ENCODE results near the gene NLGN1. TPM values are rescaled to one million over a fixed set of nuclear protein-coding genes. Genes with fewer than 3 reads are reported as not detected.

NLGN1 gene
- total RNA-seq, 1 experiment from 2014 or later, result 0.85 TPM

DNA sequence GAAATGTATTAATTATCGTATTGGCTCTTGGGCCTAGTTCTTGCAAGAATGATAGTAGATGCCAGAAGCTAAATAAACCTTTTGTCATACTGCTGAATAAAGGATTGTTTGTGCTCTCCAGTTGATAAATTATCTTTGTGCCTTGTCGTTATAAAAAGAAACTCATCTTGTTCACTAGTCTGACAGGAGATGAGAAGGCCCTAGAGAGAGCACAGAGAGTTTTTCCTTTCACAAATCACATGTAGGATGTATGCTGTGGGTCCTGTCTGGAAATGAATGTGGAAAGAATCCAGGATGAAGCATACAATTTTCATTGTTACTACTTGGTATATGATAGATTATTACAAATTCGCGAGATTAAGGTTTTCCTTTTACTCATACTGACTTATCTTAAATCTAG is 113.0 kb downstream of the NLGN1 start:
- no TSS peak for BruUV-seq (replicated peaks)

DNA sequence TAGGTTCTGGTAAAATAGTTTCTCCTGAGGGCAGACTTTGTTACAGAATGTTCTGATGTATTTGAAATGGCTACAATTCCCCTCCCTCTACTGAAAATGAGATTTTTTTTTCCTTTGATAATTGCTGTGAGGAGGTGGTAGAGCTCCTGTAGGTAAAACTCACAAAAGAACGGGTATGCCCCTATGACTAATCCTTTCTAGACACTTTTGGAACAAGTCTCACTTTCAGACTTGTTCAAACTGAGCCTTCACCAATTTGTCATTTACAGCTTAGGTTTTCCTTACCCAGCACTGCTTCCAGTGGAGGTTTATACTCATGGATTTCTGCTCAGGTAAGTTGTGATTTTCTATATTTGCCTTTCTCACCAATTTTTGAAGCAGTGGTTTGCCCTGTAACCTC is 115.6 kb downstream of the NLGN1 start:
- BruUV-seq (replicated peaks), result no TSS peak
- DNase-seq (ENCODE audit: low read depth, low spot score), result no peak
- POLR2A ChIA-PET, result interaction anchor here (0.6 kb wide), 1 partner anchor 1367 kb away, joined by 3 read pairs; no protein-coding TSS in a partner anchor
- in situ Hi-C loops (cut with HindIII; ENCODE audit: low pct_unique_long_range_greater_than_20kb, low sequenced_read_pairs) (no loop called here), intact Hi-C loops (cut with micrococcal nuclease; ENCODE audit: unreplicated experiment) (no loop called here)
- no peak overlapping the region for H3K4me3 ChIP-seq (ENCODE audit: low read depth in 2 of 2, low read length in 2 of 2)
- H3K4me1 ChIP-seq (ENCODE audit: control insufficient read depth, insufficient read depth, low read length), result no peaks in the 10 kb centered on the region
- H3K27me3 ChIP-seq (ENCODE audit: control insufficient read depth, insufficient read depth, low read length), result no peaks in the 10 kb centered on the region
- H3K36me3 ChIP-seq (ENCODE audit: control insufficient read depth, insufficient read depth, low read length), result no peaks in the 10 kb centered on the region
- no peak overlapping the region for H3K27ac ChIP-seq (ENCODE audit: low read length)
- no peaks in the 10 kb centered on the region for H3K9me3 ChIP-seq (ENCODE audit: control insufficient read depth, insufficient read depth, low read depth, low read length)
- ATAC-seq, result no peak
- CTCF ChIA-PET, result no interaction called here
- TF ChIP-seq, protein P1, sequence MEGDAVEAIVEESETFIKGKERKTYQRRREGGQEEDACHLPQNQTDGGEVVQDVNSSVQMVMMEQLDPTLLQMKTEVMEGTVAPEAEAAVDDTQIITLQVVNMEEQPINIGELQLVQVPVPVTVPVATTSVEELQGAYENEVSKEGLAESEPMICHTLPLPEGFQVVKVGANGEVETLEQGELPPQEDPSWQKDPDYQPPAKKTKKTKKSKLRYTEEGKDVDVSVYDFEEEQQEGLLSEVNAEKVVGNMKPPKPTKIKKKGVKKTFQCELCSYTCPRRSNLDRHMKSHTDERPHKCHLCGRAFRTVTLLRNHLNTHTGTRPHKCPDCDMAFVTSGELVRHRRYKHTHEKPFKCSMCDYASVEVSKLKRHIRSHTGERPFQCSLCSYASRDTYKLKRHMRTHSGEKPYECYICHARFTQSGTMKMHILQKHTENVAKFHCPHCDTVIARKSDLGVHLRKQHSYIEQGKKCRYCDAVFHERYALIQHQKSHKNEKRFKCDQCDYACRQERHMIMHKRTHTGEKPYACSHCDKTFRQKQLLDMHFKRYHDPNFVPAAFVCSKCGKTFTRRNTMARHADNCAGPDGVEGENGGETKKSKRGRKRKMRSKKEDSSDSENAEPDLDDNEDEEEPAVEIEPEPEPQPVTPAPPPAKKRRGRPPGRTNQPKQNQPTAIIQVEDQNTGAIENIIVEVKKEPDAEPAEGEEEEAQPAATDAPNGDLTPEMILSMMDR (IDR thresholded peaks at IDR 0.05), result no peak; the same call in 1 of the 2 replicates
- TF ChIP-seq, protein P2, sequence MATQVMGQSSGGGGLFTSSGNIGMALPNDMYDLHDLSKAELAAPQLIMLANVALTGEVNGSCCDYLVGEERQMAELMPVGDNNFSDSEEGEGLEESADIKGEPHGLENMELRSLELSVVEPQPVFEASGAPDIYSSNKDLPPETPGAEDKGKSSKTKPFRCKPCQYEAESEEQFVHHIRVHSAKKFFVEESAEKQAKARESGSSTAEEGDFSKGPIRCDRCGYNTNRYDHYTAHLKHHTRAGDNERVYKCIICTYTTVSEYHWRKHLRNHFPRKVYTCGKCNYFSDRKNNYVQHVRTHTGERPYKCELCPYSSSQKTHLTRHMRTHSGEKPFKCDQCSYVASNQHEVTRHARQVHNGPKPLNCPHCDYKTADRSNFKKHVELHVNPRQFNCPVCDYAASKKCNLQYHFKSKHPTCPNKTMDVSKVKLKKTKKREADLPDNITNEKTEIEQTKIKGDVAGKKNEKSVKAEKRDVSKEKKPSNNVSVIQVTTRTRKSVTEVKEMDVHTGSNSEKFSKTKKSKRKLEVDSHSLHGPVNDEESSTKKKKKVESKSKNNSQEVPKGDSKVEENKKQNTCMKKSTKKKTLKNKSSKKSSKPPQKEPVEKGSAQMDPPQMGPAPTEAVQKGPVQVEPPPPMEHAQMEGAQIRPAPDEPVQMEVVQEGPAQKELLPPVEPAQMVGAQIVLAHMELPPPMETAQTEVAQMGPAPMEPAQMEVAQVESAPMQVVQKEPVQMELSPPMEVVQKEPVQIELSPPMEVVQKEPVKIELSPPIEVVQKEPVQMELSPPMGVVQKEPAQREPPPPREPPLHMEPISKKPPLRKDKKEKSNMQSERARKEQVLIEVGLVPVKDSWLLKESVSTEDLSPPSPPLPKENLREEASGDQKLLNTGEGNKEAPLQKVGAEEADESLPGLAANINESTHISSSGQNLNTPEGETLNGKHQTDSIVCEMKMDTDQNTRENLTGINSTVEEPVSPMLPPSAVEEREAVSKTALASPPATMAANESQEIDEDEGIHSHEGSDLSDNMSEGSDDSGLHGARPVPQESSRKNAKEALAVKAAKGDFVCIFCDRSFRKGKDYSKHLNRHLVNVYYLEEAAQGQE (IDR thresholded peaks at IDR 0.05; ENCODE audit: insufficient read depth in 1 of 2, low read depth in 2 of 2, low read length in 1 of 2), result no peak
- TF ChIP-seq POLR2AphosphoS5 (IDR thresholded peaks at IDR 0.05; ENCODE audit: low read depth, low read length) (no peak), SIN3A (IDR thresholded peaks at IDR 0.05; ENCODE audit: borderline replicate concordance, insufficient read depth, low read depth, low read length) (no peak), TCF7L2 (IDR thresholded peaks at IDR 0.05; ENCODE audit: low read depth, low read length) (no peak)

More for the DNA sequence above, 113.0 kb downstream of the NLGN1 start:
- no peaks in the 10 kb centered on the region for H3K4me1 ChIP-seq (ENCODE audit: control insufficient read depth, insufficient read depth, low read length)
- in situ Hi-C loops (cut with HindIII; ENCODE audit: low pct_unique_long_range_greater_than_20kb, low sequenced_read_pairs) (no loop called here), intact Hi-C loops (cut with micrococcal nuclease; ENCODE audit: unreplicated experiment) (no loop called here)
- TF ChIP-seq, protein P1 (IDR thresholded peaks at IDR 0.05), result no peak
- no peak for TF ChIP-seq POLR2AphosphoS5 (IDR thresholded peaks at IDR 0.05; ENCODE audit: low read depth, low read length)
- H3K4me3 ChIP-seq (ENCODE audit: low read depth in 2 of 2, low read length in 2 of 2), result no peak overlapping the region
- H3K36me3 ChIP-seq (ENCODE audit: control insufficient read depth, insufficient read depth, low read length), result no peaks in the 10 kb centered on the region
- no peaks in the 10 kb centered on the region for H3K27me3 ChIP-seq (ENCODE audit: control insufficient read depth, insufficient read depth, low read length)
- DNase-seq (ENCODE audit: low read depth, low spot score), result no peak
- ATAC-seq, result no peak
- H3K9me3 ChIP-seq (ENCODE audit: control insufficient read depth, insufficient read depth, low read depth, low read length), result no peaks in the 10 kb centered on the region
- POLR2A ChIA-PET, result no interaction called here
- no peak overlapping the region for H3K27ac ChIP-seq (ENCODE audit: low read length)
- CTCF ChIA-PET, result no interaction called here

Data from Panc1 (cell line).